GM06990 (cell line): ENCODE results near the gene EPHB3.

Experiments used
- DNase-seq: peaks from one replicate; pipeline ENCODE4 v3.0.0-alpha.2; 2011; ENCODE audit not compliant: insufficient read length; ENCODE audit errors: extremely low read depth
- H3K27me3 ChIP-seq: replicated peaks from 2 replicates; pipeline ENCODE4 v1.6.0; 2011; ENCODE audit warnings: low read length; ENCODE audit not compliant: control insufficient read depth, insufficient read depth
- H3K36me3 ChIP-seq: 2 replicates; pipeline ENCODE4 v1.5.1; 2011; ENCODE audit warnings: low read length; ENCODE audit not compliant: control insufficient read depth, insufficient read depth
- H3K4me3 ChIP-seq: replicated peaks from 2 replicates; pipeline ENCODE4 v1.5.1; 2011; ENCODE audit warnings: low read depth, mild to moderate bottlenecking, control low read depth, low read length
- CTCF ChIP-seq: IDR thresholded peaks from 2 replicates; pipeline ENCODE4 v1.5.1; 2011; ENCODE audit warnings: low read length, control low read depth, mild to moderate bottlenecking, inconsistent platforms; ENCODE audit not compliant: insufficient read depth, poor library complexity, severe bottlenecking

EPHB3 gene

DNA sequence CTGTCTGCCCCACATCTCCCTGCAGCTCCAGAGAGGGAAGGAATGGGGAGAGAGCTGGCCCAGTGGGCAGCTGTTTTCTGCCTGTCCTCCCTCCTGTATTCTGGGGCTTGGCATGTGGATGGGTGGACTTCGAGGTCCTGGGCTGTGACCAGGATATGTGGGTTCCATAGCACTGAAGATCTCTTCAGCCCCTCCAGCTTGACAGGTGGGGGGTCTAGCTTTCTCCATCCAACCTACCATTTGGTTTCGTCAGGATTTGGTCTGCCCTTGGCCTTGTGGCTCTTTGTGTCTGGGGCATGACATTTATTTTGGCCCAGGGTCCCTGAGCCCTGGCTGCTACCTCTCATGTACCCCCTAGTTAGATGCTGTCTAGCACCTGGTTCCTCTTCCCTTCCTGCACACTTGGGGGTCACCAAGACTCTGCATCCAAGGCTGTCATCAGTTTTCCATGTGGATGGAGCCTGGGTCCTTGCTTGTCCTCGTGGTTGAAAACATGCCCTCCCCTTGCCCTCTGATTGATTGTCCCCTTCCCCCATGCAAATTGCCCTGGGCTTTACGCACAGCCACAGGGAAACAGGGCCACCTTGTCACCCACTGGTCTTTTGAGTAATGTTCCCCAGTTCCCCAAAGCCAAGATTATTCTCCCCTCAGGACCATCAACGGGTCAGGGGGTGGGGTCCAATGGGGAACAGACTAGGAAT, 3.2 kb downstream of the EPHB3 start:
- H3K27me3 ChIP-seq, result peaks cover 6% of the 10 kb centered on the region
- DNase-seq, result no peak
- H3K36me3 ChIP-seq, result no peaks in the 10 kb centered on the region
- TF ChIP-seq CTCF, result no peak
- no peak overlapping the region for H3K4me3 ChIP-seq

DNA sequence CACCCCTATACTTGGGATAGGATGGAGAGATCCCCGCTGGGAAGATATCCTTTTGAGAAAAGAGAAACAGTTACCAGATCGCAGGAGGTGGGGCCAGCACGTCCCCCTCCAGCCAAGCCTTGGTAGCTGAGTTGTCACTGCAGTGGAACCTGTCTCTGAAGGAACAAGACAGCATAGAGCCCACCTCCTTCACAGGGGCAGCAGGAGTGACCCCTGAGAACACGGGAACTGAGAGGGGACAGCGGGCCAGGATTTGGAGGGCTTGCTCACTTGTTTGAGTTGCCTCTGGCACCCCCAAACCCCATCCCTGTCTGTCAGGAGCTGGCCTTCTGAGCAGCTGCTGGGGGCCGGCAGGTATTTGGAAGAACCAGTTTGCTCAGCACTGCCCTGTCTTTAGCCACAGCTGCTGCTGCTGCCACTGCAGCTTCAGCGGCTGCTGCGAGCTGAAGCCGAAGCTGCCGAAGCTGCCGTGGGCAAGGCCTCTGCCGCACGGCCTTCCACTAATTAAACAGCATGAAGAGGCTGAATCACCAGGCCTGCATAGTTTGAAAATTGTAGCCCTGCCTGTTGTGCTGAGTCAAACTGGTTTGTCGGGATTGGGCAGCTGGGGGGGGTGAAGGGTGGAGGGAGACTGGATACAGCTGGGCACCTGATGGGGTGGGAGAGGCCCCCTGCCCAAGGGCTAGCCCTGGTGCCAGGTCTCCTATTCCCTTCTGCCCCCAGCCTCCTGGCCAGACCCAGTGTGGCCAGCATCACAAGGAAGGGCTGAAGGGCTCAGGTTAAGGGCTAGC, 4.0 kb downstream of the EPHB3 start:
- Histone ChIP-seq H3K36me3 (no peaks in the 10 kb centered on the region), H3K4me3 (no peak overlapping the region), H3K27me3 (peaks cover 5% of the 10 kb centered on the region)
- no peak for TF ChIP-seq CTCF
- DNase-seq, result no peak

GRCh38 chr3:184566441-184567414, 5.1 kb downstream of the EPHB3 start:
- Histone ChIP-seq H3K36me3 (no peaks in the 10 kb centered on the region), H3K4me3 (no peak overlapping the region), H3K27me3 (peaks cover 5% of the 10 kb centered on the region)
- DNase-seq, result no peak
- no peak for TF ChIP-seq CTCF

- no peak overlapping the region for H3K4me3 ChIP-seq
- no peak for TF ChIP-seq CTCF
- peaks cover 5% of the 10 kb centered on the region for H3K27me3 ChIP-seq
These were observed 6.5 kb downstream of the EPHB3 start for GRCh38 chr3:184567946-184568559.

GRCh38 chr3:184568560-184568923, 7.0 kb downstream of the EPHB3 start:
- no peaks in the 10 kb centered on the region for H3K36me3 ChIP-seq
- DNase-seq, result no peak
- peaks cover 4% of the 10 kb centered on the region for H3K27me3 ChIP-seq
- no peak for TF ChIP-seq CTCF
- no peak overlapping the region for H3K4me3 ChIP-seq

More at GRCh38 chr3:184567946-184568559, 6.5 kb downstream of the EPHB3 start:
- DNase-seq, result no peak
- H3K36me3 ChIP-seq, result no peaks in the 10 kb centered on the region
